Measurements from ENCODE around the gene BBLN. TPM values are rescaled to one million over a fixed set of nuclear protein-coding genes. Genes with fewer than 3 reads are reported as not detected.
A peak's percentile ranks its signal among the peaks of the same experiment; 100 is the strongest.
"Not testable (repeated sequence)": the region's sequence is repeated elsewhere in the genome, so short reads cannot be mapped to it uniquely, and the experiment has no call there.

Gene BBLN
- 45.0 and 60.4 TPM in 2 replicates for polyA plus RNA-seq (2011; rRNA removed)
- 18.6 and 23.4 TPM in 2 replicates for polyA minus RNA-seq (2011; rRNA and poly(A)+ RNA removed)

DNA sequence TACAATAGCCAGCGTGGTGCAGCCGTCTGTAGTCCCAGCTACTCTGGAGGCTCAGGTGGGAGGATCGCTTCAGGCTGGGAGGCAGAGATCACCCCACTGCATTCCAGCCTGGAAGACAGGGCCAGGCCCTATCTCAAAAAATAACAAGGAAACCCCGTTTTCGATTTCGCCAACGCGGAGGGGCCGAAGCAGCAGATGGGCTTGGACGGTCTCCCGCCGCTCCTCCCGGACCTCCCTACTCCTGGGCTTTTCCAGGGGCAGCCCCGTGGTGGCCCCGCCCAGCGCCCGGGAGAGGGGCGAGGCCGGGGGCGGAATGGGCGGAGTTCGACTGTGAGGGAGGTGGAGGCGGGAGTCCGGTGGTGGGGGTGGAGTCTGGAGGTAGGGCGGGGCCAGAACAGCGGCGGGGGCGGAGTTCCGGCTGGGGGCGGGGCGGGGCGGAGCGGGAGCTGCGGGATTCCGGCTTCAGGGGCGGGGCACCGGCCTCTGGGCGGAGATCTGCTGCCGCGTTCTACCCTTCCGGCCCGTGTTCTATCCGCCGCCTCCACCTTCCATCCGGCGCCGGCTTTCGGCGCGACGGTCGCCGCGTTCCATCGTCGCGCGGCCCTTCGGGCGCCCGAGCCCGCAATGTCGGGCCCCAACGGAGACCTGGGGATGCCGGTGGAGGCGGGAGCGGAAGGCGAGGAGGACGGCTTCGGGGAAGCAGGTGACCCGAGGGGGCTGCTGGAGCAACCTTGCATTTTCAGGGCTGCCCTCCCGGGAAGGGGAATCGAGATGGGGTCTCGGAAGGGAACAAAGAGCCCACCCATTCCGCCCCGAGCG, at the start of gene BBLN:
BBLN (plus strand) TSS at position 482 of the 819 bp plus-strand sequence; CDS start at position 625, 143 bp downstream.
- ChIA-PET POLR2A (no interaction called here), CTCF (interaction anchor here (0.6 to 0.9 kb wide), 3 partner anchors 22 to 42 kb away, joined by 3 read pairs; no protein-coding TSS in a partner anchor)
- TF ChIP-seq CTCF (IDR thresholded peaks at IDR 0.05; ENCODE audit: insufficient read depth, low read depth, low read length): no peak
- Histone ChIP-seq H3K4me3 (ENCODE audit: low read depth, low read length) (peak within 1 kb of the TSS; percentile 73), H3K27me3 (ENCODE audit: control insufficient read depth, insufficient read depth, low read length) (no peaks in the 10 kb centered on the region), H3K36me3 (ENCODE audit: control insufficient read depth, insufficient read depth, low read length) (peaks cover 18% of the 10 kb centered on the region)
- DNase-seq (ENCODE audit: low read depth): peak; percentile 25

DNA sequence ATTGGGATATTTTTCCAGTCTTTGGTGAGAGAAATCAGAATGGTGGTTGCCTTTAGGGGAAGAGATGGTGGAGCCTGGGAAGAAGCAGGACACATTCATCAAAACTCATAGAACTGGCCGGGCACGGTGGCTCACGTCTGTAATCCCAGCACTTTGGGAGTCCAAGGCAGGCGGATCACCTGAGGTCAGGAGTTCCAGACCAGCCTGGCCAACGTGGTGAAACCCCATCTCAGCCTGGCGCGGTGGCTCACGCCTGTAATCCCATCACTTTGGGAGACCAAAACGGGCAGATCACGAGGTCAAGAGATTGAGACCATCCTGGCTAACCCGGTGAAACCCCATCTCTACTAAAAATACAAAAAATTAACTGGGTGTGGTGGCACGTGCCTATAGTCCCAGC, 48.3 kb upstream of the BBLN start:
- CTCF ChIA-PET; H3K4me3 ChIP-seq (ENCODE audit: low read depth, low read length); POLR2A ChIA-PET; DNase-seq (ENCODE audit: low read depth); H3K27me3 ChIP-seq (ENCODE audit: control insufficient read depth, insufficient read depth, low read length): not testable (repeated sequence)
- peaks cover 20% of the 10 kb centered on the region for H3K36me3 ChIP-seq (ENCODE audit: control insufficient read depth, insufficient read depth, low read length)

DNA sequence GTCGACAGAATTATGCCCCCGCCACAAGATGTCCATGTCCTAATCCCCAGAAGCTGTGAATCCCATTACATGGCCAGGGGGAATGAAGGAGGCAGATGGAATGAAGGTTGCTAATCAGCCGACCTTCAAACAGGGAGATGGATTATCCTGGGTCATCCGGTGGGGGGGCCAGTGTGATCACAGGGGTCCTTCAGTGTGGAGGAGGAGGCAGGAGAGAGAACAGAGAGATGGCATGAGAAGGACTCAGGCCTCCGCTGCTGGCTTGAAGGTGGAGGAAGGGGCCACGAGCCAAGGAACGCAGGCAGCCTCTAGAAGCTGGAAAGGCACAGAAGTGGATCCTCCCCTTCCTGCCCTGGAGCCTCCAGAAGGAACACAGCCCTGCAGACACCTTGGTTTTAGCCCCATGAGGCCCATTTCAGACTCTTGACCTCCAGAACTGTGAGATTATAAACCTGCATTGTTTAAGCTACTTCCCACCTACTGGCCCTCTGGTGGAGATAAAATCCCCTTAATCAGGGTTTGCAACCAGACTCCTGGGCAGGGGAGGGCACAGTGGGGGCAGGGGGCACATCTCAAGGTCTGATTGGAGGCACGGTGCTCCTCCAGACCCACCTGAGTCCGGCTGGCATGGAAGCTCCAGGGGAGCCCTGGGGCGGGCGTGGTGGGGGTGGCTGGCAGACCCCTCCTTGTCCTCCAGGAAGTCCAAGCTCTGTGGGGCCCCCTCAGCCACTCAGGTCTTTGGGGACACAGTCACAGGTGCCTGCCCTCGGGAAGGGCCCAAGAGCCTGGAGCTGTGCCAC, 46.3 kb upstream of the BBLN start:
- TF ChIP-seq CTCF (IDR thresholded peaks at IDR 0.05; ENCODE audit: insufficient read depth, low read depth, low read length): no peak
- no peak for DNase-seq (ENCODE audit: low read depth)
- H3K27me3 ChIP-seq (ENCODE audit: control insufficient read depth, insufficient read depth, low read length): no peaks in the 10 kb centered on the region
- no peak overlapping the region for H3K4me3 ChIP-seq (ENCODE audit: low read depth, low read length)
- peaks cover 3% of the 10 kb centered on the region; the same call in 1 of the 2 replicates for H3K36me3 ChIP-seq (ENCODE audit: control insufficient read depth, insufficient read depth, low read length)
- ChIA-PET POLR2A (no interaction called here), CTCF (interaction anchor here (0.9 to 5.4 kb wide), 4 partner anchors 11 to 171 kb away, joined by 3 to 58 read pairs (median 4); no protein-coding TSS in a partner anchor)

GRCh38 chr9:128114326-128115186, 45.5 kb upstream of the BBLN start:
- peaks cover 1% of the 10 kb centered on the region; the same call in 1 of the 2 replicates for H3K36me3 ChIP-seq (ENCODE audit: control insufficient read depth, insufficient read depth, low read length)
- TF ChIP-seq CTCF (IDR thresholded peaks at IDR 0.05; ENCODE audit: insufficient read depth, low read depth, low read length): no peak
- ChIA-PET CTCF (interaction anchor here (1.1 to 5.4 kb wide), 5 partner anchors 10 to 172 kb away, joined by 4 to 58 read pairs (median 11); partner anchors contain the start of gene PTGES2), POLR2A (no interaction called here)
- DNase-seq (ENCODE audit: low read depth): no peak
- H3K27me3 ChIP-seq (ENCODE audit: control insufficient read depth, insufficient read depth, low read length): no peaks in the 10 kb centered on the region
- no peak overlapping the region for H3K4me3 ChIP-seq (ENCODE audit: low read depth, low read length)
